ENCODE measurements around the gene HTR3A.

- TF ChIP-seq, protein P1, sequence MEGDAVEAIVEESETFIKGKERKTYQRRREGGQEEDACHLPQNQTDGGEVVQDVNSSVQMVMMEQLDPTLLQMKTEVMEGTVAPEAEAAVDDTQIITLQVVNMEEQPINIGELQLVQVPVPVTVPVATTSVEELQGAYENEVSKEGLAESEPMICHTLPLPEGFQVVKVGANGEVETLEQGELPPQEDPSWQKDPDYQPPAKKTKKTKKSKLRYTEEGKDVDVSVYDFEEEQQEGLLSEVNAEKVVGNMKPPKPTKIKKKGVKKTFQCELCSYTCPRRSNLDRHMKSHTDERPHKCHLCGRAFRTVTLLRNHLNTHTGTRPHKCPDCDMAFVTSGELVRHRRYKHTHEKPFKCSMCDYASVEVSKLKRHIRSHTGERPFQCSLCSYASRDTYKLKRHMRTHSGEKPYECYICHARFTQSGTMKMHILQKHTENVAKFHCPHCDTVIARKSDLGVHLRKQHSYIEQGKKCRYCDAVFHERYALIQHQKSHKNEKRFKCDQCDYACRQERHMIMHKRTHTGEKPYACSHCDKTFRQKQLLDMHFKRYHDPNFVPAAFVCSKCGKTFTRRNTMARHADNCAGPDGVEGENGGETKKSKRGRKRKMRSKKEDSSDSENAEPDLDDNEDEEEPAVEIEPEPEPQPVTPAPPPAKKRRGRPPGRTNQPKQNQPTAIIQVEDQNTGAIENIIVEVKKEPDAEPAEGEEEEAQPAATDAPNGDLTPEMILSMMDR (conservative IDR thresholded peaks at IDR 0.05 in 1 of 2, IDR thresholded peaks at IDR 0.05 in 1 of 2; ENCODE audit: extremely low read depth in 1 of 2, insufficient read depth in 1 of 2, low read depth in 1 of 2, low read length in 2 of 2), result no peak
- no peak for TF ChIP-seq EZH2 (IDR thresholded peaks at IDR 0.05; ENCODE audit: borderline replicate concordance, low read length)
Measured at GRCh38 chr11:113984781-113985180, 9.9 kb downstream of the HTR3A start.
